KG1 (cell line): ENCODE data around the gene TNFRSF13B.
"Not testable (repeated sequence)": the region's sequence is repeated elsewhere in the genome, so short reads cannot be mapped to it uniquely, and the experiment has no call there.

Source experiments
- DNase-seq: peaks from one replicate; lab custom pipeline; 2025; lab: John Stamatoyannopoulos, UW

TNFRSF13B gene

GRCh38 chr17:16911141-16911937 is 60.6 kb downstream of the TNFRSF13B start:
- DNase-seq, result no peak

- DNase-seq, result no peak
Measured at GRCh38 chr17:16910341-16910740, 61.6 kb downstream of the TNFRSF13B start.

GRCh38 chr17:16909472-16910246 is 62.3 kb downstream of the TNFRSF13B start:
- no peak for DNase-seq

GRCh38 chr17:16908273-16908672 is 63.6 kb downstream of the TNFRSF13B start:
- DNase-seq, result no peak

GRCh38 chr17:16906680-16907079 is 65.2 kb downstream of the TNFRSF13B start:
- DNase-seq, result no peak

- DNase-seq, result no peak
Measured at GRCh38 chr17:16905593-16906191, 66.2 kb downstream of the TNFRSF13B start.

- not testable (repeated sequence) for DNase-seq
Measured at GRCh38 chr17:16903070-16903469, 68.8 kb downstream of the TNFRSF13B start.

- DNase-seq, result no peak
Measured at GRCh38 chr17:16900288-16900882, 71.5 kb downstream of the TNFRSF13B start.

GRCh38 chr17:16897211-16897896 is 74.6 kb downstream of the TNFRSF13B start:
- not testable (repeated sequence) for DNase-seq

GRCh38 chr17:16896235-16896634 is 75.7 kb downstream of the TNFRSF13B start:
- not testable (repeated sequence) for DNase-seq

GRCh38 chr17:16893527-16893926 is 78.4 kb downstream of the TNFRSF13B start:
- DNase-seq, result not testable (repeated sequence)

- not testable (repeated sequence) for DNase-seq
Measured at GRCh38 chr17:16892876-16893454, 79.0 kb downstream of the TNFRSF13B start.

GRCh38 chr17:16889088-16889465 is 82.8 kb downstream of the TNFRSF13B start:
- DNase-seq, result no peak
